Neural cell (in vitro differentiated cells): ENCODE measurements around the gene MMP28. TPM values are rescaled to one million over a fixed set of nuclear protein-coding genes. Genes with fewer than 3 reads are reported as not detected.

Experiments used
- H2AFZ ChIP-seq: fragments of 200-600, 300-800 bp; sonication (generic), shearing (Covaris generic); 2 replicates; pipeline ENCODE4 v1.6.0; 2014; ENCODE audit warnings: low read depth, mild to moderate bottlenecking, antibody characterized with exemption, low read length, moderate library complexity
- H3F3A ChIP-seq: fragments of 200-600 bp; shearing (Covaris generic); 2 replicates; pipeline ENCODE4 v1.6.1; 2016; ENCODE audit warnings: mild to moderate bottlenecking, moderate library complexity, mixed read lengths, antibody characterized with exemption, low read length; ENCODE audit not compliant: insufficient read depth, poor library complexity, severe bottlenecking
- H3K27ac ChIP-seq: fragments of 200-600, 300-800 bp; sonication (generic), shearing (Covaris generic); 2 replicates; pipeline ENCODE4 v1.5.1; 2014; ENCODE audit warnings: mild to moderate bottlenecking, low read length, moderate library complexity
- H3K27me3 ChIP-seq: fragments of 300-800, 200-600 bp; sonication (generic), shearing (Covaris generic); 2 replicates; pipeline ENCODE4 v1.6.0; 2014; ENCODE audit warnings: mild to moderate bottlenecking, low read depth, low read length, moderate library complexity; ENCODE audit not compliant: insufficient read depth
- H3K36me3 ChIP-seq: fragments of 300-800, 200-600 bp; sonication (generic), shearing (Covaris generic); 2 replicates; pipeline ENCODE4 v1.5.1; 2014; ENCODE audit warnings: mild to moderate bottlenecking, antibody characterized with exemption, low read length, moderate library complexity; ENCODE audit not compliant: insufficient read depth
- H3K4me2 ChIP-seq: fragments of 300-800, 200-600 bp; sonication (generic), shearing (Covaris generic); 2 replicates; pipeline ENCODE4 v1.6.0; 2014; ENCODE audit warnings: mild to moderate bottlenecking, low read length
- H3K4me3 ChIP-seq: fragments of 300-800, 200-600 bp; sonication (generic), shearing (Covaris generic); 2 replicates; pipeline ENCODE4 v1.5.1; 2014; ENCODE audit warnings: mild to moderate bottlenecking, low read length, moderate library complexity
- H3K79me2 ChIP-seq: fragments of 200-600 bp; shearing (Covaris generic); replicated peaks from 2 replicates; pipeline ENCODE4 v1.6.0; 2014; ENCODE audit warnings: mild to moderate bottlenecking, low read length, moderate library complexity; ENCODE audit not compliant: insufficient read depth
- H3K9ac ChIP-seq: fragments of 300-800, 200-600 bp; sonication (generic), shearing (Covaris generic); 2 replicates; pipeline ENCODE4 v1.6.1; 2016; ENCODE audit warnings: mild to moderate bottlenecking, low read length, mixed read lengths
- H3K9me2 ChIP-seq: fragments of 200-600 bp; shearing (Covaris generic); 2 replicates; pipeline ENCODE4 v1.6.1; 2016; ENCODE audit warnings: mild to moderate bottlenecking, low read length, mixed read lengths; ENCODE audit not compliant: insufficient read depth
- H3K9me3 ChIP-seq: fragments of 200-600, 300-800 bp; sonication (generic), shearing (Covaris generic); 2 replicates; pipeline ENCODE4 v1.6.1; 2016; ENCODE audit warnings: mild to moderate bottlenecking, mixed run types, low read length, moderate library complexity, mixed read lengths
- H4K20me1 ChIP-seq: fragments of 200-600 bp; shearing (Covaris generic); 2 replicates; pipeline ENCODE4 v1.6.1; 2016; ENCODE audit warnings: mild to moderate bottlenecking, mixed run types; ENCODE audit not compliant: insufficient read depth
- EP300 ChIP-seq: fragments of 450-650 bp; conservative IDR thresholded peaks from 2 replicates; pipeline ENCODE4 v1.6.1; 2014; ENCODE audit warnings: antibody characterized with exemption, mild to moderate bottlenecking, moderate library complexity; ENCODE audit not compliant: poor library complexity, severe bottlenecking
- EZH2 ChIP-seq: fragments of 200-600, 300-800 bp; shearing (Covaris generic), sonication (generic); IDR thresholded peaks from 2 replicates; pipeline ENCODE4 v1.6.1; 2014; ENCODE audit warnings: antibody characterized with exemption, low read length, borderline replicate concordance, mild to moderate bottlenecking; ENCODE audit not compliant: insufficient read depth, poor library complexity, severe bottlenecking
- MXI1 ChIP-seq: fragments of 450-650 bp; conservative IDR thresholded peaks from 2 replicates; pipeline ENCODE4 v1.6.1; 2014; ENCODE audit warnings: antibody characterized with exemption, mild to moderate bottlenecking; ENCODE audit not compliant: poor library complexity, severe bottlenecking
- POLR2AphosphoS5 ChIP-seq: IDR thresholded peaks from 2 replicates; pipeline ENCODE4 v1.6.1; 2012
- RAD21 ChIP-seq: fragments of 450-650 bp; conservative IDR thresholded peaks from 2 replicates; pipeline ENCODE4 v1.6.1; 2014; ENCODE audit warnings: antibody characterized with exemption, mild to moderate bottlenecking, moderate library complexity
- REST ChIP-seq: IDR thresholded peaks from 2 replicates; pipeline ENCODE4 v1.6.1; 2012; ENCODE audit warnings: borderline replicate concordance
- SMC3 ChIP-seq: fragments of 450-650 bp; conservative IDR thresholded peaks from 2 replicates; pipeline ENCODE4 v1.6.1; 2014; ENCODE audit warnings: antibody characterized with exemption, mild to moderate bottlenecking, moderate library complexity; ENCODE audit not compliant: poor library complexity
- TAF1 ChIP-seq: IDR thresholded peaks from 2 replicates; pipeline ENCODE4 v1.6.1; 2012; ENCODE audit warnings: low read depth
- polyA plus RNA-seq: library from polyadenylated mRNA; depleted of rRNA; stranded (reverse); fragments of >200 nt; gene quantifications from 2 replicates; pipeline ENCODE4 v1.2.3, GENCODE V29; 2014
- TF ChIP-seq, protein P1 (sequence below): fragments of 450-650 bp; IDR thresholded peaks from 2 replicates; pipeline ENCODE4 v1.5.1; 2014; ENCODE audit warnings: antibody characterized with exemption, mild to moderate bottlenecking, moderate library complexity; ENCODE audit not compliant: poor library complexity, severe bottlenecking

Gene MMP28
- polyA plus RNA-seq, 1 donor from 2014 or later, result 0.31 TPM

- H3F3A ChIP-seq, result no peaks in the 10 kb centered on the region
- no peaks in the 10 kb centered on the region for H3K36me3 ChIP-seq
- TF ChIP-seq EZH2, result no peak
- TF ChIP-seq SMC3, result no peak
These were observed 48.3 kb upstream of the MMP28 start for GRCh38 chr17:35843698-35844097.

GRCh38 chr17:35842239-35842638 lies 46.8 kb upstream of the MMP28 start:
- Histone ChIP-seq H3F3A (no peaks in the 10 kb centered on the region), H3K9me2 (no peaks in the 10 kb centered on the region), H4K20me1 (no peaks in the 10 kb centered on the region), H3K4me2 (no peak overlapping the region), H3K36me3 (peaks cover 10% of the 10 kb centered on the region), H3K4me3 (no peak overlapping the region), H2AFZ (no peak overlapping the region), H3K79me2 (no peaks in the 10 kb centered on the region), H3K27me3 (no peaks in the 10 kb centered on the region), H3K9ac (no peak overlapping the region), H3K9me3 (no peaks in the 10 kb centered on the region), H3K27ac (no peak overlapping the region)
- TF ChIP-seq EZH2, result no peak
- no peak for TF ChIP-seq REST
- TF ChIP-seq MXI1, result no peak
- no peak for TF ChIP-seq TAF1
- no peak for TF ChIP-seq SMC3
- no peak for TF ChIP-seq POLR2AphosphoS5
- TF ChIP-seq EP300, result no peak
- TF ChIP-seq, protein P1, sequence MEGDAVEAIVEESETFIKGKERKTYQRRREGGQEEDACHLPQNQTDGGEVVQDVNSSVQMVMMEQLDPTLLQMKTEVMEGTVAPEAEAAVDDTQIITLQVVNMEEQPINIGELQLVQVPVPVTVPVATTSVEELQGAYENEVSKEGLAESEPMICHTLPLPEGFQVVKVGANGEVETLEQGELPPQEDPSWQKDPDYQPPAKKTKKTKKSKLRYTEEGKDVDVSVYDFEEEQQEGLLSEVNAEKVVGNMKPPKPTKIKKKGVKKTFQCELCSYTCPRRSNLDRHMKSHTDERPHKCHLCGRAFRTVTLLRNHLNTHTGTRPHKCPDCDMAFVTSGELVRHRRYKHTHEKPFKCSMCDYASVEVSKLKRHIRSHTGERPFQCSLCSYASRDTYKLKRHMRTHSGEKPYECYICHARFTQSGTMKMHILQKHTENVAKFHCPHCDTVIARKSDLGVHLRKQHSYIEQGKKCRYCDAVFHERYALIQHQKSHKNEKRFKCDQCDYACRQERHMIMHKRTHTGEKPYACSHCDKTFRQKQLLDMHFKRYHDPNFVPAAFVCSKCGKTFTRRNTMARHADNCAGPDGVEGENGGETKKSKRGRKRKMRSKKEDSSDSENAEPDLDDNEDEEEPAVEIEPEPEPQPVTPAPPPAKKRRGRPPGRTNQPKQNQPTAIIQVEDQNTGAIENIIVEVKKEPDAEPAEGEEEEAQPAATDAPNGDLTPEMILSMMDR, result no peak
- TF ChIP-seq RAD21, result no peak

More at GRCh38 chr17:35843698-35844097, 48.3 kb upstream of the MMP28 start:
- no peaks in the 10 kb centered on the region for H3K9me2 ChIP-seq
- no peaks in the 10 kb centered on the region for H3K79me2 ChIP-seq
- H2AFZ ChIP-seq, result no peak overlapping the region
- no peak overlapping the region for H3K27ac ChIP-seq
- H3K9ac ChIP-seq, result no peak overlapping the region
- H3K4me2 ChIP-seq, result no peak overlapping the region
- H4K20me1 ChIP-seq, result no peaks in the 10 kb centered on the region
- H3K27me3 ChIP-seq, result no peaks in the 10 kb centered on the region
- H3K4me3 ChIP-seq, result no peak overlapping the region
- no peaks in the 10 kb centered on the region for H3K9me3 ChIP-seq

- no peaks in the 10 kb centered on the region for H3K9me3 ChIP-seq
- no peaks in the 10 kb centered on the region for H4K20me1 ChIP-seq
- H3K79me2 ChIP-seq, result no peaks in the 10 kb centered on the region
- no peak overlapping the region for H3K9ac ChIP-seq
- H2AFZ ChIP-seq, result no peak overlapping the region
- H3K4me3 ChIP-seq, result no peak overlapping the region
- peaks cover 10% of the 10 kb centered on the region for H3K36me3 ChIP-seq
- TF ChIP-seq POLR2AphosphoS5 (no peak), RAD21 (no peak), REST (no peak), SMC3 (no peak), MXI1 (no peak), TAF1 (no peak), EP300 (no peak)
- TF ChIP-seq, protein P1, result no peak
- H3K4me2 ChIP-seq, result no peak overlapping the region
- H3F3A ChIP-seq, result no peaks in the 10 kb centered on the region
- H3K27ac ChIP-seq, result no peak overlapping the region
- H3K27me3 ChIP-seq, result no peaks in the 10 kb centered on the region
- no peaks in the 10 kb centered on the region for H3K9me2 ChIP-seq
These were observed 46.1 kb upstream of the MMP28 start for GRCh38 chr17:35841505-35841904.
